ENCODE data around the gene AP1S2.

Gene AP1S2

DNA sequence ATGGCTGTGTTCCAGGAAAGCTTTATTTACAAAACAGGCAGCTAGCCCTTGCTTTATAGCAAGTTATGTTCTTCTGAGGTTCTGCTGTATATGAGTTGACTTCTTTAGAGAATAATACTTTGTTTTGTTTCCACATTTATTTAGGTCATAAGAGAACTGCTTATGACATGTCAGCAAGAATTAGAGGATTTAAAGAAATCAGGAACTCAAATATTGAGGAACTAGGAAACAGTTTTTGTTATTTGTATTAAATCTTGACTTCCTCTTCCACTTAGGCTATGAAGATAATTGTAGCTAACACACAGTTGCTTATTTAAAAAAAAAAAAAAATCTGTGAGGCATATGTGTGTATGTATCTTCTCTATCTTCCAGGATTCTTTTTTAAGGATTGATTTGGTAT, 50.0 kb downstream of the AP1S2 start:
- H3K27me3 ChIP-seq (ENCODE audit: insufficient read depth, poor library complexity, severe bottlenecking), result no peaks in the 10 kb centered on the region
- no peak overlapping the region for H3K4me3 ChIP-seq (replicated peaks; ENCODE audit: insufficient read depth, low read length)
- H3K27ac ChIP-seq (replicated peaks), result no peak overlapping the region
- TF ChIP-seq, protein P1, sequence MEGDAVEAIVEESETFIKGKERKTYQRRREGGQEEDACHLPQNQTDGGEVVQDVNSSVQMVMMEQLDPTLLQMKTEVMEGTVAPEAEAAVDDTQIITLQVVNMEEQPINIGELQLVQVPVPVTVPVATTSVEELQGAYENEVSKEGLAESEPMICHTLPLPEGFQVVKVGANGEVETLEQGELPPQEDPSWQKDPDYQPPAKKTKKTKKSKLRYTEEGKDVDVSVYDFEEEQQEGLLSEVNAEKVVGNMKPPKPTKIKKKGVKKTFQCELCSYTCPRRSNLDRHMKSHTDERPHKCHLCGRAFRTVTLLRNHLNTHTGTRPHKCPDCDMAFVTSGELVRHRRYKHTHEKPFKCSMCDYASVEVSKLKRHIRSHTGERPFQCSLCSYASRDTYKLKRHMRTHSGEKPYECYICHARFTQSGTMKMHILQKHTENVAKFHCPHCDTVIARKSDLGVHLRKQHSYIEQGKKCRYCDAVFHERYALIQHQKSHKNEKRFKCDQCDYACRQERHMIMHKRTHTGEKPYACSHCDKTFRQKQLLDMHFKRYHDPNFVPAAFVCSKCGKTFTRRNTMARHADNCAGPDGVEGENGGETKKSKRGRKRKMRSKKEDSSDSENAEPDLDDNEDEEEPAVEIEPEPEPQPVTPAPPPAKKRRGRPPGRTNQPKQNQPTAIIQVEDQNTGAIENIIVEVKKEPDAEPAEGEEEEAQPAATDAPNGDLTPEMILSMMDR (IDR thresholded peaks at IDR 0.05; ENCODE audit: insufficient read depth, low read length), result no peak
- TF ChIP-seq SPI1 (IDR thresholded peaks at IDR 0.05; ENCODE audit: borderline replicate concordance, low read depth), result peak; percentile 81; the same call in 1 of the 2 replicates
- no peak for DNase-seq (ENCODE audit: low read depth in 1 of 2, low spot score in 1 of 2)

DNA sequence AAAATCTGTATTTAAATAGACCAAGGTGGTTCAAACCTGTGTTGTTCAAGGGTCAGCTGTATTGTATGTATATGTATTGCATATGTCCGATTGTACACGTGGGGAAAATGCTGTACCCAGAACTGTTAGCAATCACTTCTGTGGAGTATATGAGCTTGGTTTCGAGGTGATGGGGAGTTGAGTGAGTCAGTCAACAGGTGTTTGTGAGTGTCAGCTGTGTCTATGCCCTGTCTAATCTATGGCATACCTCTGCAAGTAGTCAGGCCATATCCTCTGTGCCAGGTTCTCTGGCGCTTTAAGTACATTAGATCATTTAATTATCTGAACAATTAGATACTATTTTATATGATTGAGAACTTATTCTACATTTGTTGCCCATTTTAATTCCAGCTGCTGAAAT, 56.9 kb downstream of the AP1S2 start:
- DNase-seq (ENCODE audit: low read depth in 1 of 2, low spot score in 1 of 2), result no peak
- TF ChIP-seq SPI1 (IDR thresholded peaks at IDR 0.05; ENCODE audit: borderline replicate concordance, low read depth) (no peak), POLR2AphosphoS5 (IDR thresholded peaks at IDR 0.05; ENCODE audit: low read depth) (no peak), GABPA (IDR thresholded peaks at IDR 0.05; ENCODE audit: low read depth) (no peak)
- TF ChIP-seq, protein P1 (IDR thresholded peaks at IDR 0.05; ENCODE audit: insufficient read depth, low read length), result no peak
- TF ChIP-seq, protein P2, sequence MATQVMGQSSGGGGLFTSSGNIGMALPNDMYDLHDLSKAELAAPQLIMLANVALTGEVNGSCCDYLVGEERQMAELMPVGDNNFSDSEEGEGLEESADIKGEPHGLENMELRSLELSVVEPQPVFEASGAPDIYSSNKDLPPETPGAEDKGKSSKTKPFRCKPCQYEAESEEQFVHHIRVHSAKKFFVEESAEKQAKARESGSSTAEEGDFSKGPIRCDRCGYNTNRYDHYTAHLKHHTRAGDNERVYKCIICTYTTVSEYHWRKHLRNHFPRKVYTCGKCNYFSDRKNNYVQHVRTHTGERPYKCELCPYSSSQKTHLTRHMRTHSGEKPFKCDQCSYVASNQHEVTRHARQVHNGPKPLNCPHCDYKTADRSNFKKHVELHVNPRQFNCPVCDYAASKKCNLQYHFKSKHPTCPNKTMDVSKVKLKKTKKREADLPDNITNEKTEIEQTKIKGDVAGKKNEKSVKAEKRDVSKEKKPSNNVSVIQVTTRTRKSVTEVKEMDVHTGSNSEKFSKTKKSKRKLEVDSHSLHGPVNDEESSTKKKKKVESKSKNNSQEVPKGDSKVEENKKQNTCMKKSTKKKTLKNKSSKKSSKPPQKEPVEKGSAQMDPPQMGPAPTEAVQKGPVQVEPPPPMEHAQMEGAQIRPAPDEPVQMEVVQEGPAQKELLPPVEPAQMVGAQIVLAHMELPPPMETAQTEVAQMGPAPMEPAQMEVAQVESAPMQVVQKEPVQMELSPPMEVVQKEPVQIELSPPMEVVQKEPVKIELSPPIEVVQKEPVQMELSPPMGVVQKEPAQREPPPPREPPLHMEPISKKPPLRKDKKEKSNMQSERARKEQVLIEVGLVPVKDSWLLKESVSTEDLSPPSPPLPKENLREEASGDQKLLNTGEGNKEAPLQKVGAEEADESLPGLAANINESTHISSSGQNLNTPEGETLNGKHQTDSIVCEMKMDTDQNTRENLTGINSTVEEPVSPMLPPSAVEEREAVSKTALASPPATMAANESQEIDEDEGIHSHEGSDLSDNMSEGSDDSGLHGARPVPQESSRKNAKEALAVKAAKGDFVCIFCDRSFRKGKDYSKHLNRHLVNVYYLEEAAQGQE (IDR thresholded peaks at IDR 0.05; ENCODE audit: insufficient replicate concordance, low read depth), result no peak
- H3K4me3 ChIP-seq (replicated peaks; ENCODE audit: insufficient read depth, low read length), result no peak overlapping the region
- H3K27ac ChIP-seq (replicated peaks), result no peak overlapping the region
- no peaks in the 10 kb centered on the region for H3K27me3 ChIP-seq (ENCODE audit: insufficient read depth, poor library complexity, severe bottlenecking)

DNA sequence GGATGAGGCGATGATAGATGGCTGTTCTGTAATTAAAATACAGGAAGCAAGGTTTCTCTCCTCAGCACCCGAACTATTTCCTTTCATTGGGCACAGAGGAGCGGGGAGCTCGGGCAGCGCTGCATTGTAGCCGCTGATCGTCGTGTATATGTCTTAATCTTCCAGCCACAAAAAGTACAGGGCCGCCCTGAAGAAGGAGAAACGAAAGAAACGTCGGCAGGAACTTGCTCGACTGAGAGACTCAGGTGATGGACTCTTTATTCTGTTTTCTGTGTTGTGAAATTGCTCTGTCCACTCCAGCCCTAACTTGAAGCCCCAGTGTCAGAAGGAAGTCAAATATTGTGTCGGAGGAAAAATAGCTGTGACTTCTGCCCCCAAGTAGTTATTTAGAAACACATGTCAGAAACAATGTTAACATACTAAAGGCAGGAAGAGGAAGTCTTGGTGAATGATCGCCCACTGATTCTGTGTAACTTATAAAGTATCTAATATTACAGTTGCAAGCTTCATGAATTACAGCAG, 63.8 kb downstream of the AP1S2 start:
- DNase-seq (ENCODE audit: low read depth in 1 of 2, low spot score in 1 of 2), result peak in 1 of 2 experiments; percentile 45
- H3K4me3 ChIP-seq (replicated peaks; ENCODE audit: insufficient read depth, low read length), result peak overlapping the region; percentile 76
- peak overlapping the region; percentile 78 for H3K27ac ChIP-seq (replicated peaks)
- TF ChIP-seq GABPA (IDR thresholded peaks at IDR 0.05; ENCODE audit: low read depth), result no peak
- TF ChIP-seq SPI1 (IDR thresholded peaks at IDR 0.05; ENCODE audit: borderline replicate concordance, low read depth), result peak; percentile 73
- TF ChIP-seq, protein P2 (IDR thresholded peaks at IDR 0.05; ENCODE audit: insufficient replicate concordance, low read depth), result no peak
- H3K27me3 ChIP-seq (ENCODE audit: insufficient read depth, poor library complexity, severe bottlenecking), result no peaks in the 10 kb centered on the region

DNA sequence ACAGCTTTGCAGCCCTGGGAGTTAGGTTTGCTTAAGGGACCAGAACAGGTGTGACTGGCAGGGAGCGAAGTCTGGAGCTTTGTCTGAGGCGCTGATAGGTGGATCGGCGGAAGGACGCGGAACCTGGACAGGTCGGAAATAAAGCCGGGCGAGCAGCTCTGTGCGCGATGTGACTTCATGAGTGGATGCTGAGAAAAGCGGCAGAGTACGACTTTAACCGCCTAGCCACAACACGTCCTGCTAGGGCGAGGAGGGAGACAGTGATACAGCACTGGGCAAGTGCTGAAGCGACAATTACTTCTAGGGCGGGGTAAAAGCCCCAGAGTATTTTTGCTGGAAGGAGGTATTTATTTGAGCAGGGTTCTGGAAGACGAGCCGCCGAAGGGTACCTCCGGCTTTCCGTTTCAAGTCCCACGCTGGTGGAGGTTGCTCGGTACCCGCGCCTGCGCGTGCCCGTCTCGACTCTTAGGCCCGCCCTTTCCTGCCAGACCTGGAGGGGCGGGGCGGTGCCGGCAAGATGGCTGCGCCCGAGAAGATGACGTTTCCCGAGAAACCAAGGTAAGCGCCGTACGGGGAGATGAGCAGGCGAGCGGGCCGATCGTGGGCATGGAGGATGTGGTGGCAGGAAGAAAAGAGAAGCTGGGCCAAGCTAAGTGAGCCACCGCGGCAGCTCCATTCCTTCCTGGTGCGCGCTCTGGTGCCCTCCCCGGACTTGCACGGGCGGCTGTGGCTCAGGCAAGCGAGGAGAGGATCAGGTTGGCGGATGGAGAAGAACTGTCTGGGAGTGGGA, 64.4 kb downstream of the AP1S2 start, which contains the start of gene ZRSR2:
ZRSR2 (plus strand) TSS at position 506 of the 790 bp plus-strand sequence; CDS start at position 518, 12 bp downstream.
- DNase-seq (ENCODE audit: low read depth in 1 of 2, low spot score in 1 of 2), result peak; percentile 54 to 90

More for the DNA sequence above, 64.4 kb downstream of the AP1S2 start, which contains the start of gene ZRSR2:
- peak within 1 kb of the TSS; percentile 76 for H3K4me3 ChIP-seq (replicated peaks; ENCODE audit: insufficient read depth, low read length)
- TF ChIP-seq POLR2AphosphoS5 (IDR thresholded peaks at IDR 0.05; ENCODE audit: low read depth), result peak; percentile 48; the same call in 1 of the 2 replicates
- no peak for TF ChIP-seq GABPA (IDR thresholded peaks at IDR 0.05; ENCODE audit: low read depth)
- no peaks in the 10 kb centered on the region for H3K27me3 ChIP-seq (ENCODE audit: insufficient read depth, poor library complexity, severe bottlenecking)
- peak within 1 kb of the TSS; percentile 78 for H3K27ac ChIP-seq (replicated peaks)

Data from HL-60 (cell line).